SJSA1 (cell line): ENCODE results near the gene SAMD10. TPM values are rescaled to one million over a fixed set of nuclear protein-coding genes. Genes with fewer than 3 reads are reported as not detected.
A peak's percentile ranks its signal among the peaks of the same experiment; 100 is the strongest.

Experiments used
- DNase-seq, 2 experiments: peaks; one replicate each; pipeline ENCODE4 v3.0.0-alpha.2; 2015 to 2020; ENCODE audit warnings: low spot score in 2 of 2, low read depth in 1 of 2
- H3K27ac ChIP-seq: fragments of 250-450 bp; sonication (Bioruptor Pico); 2 replicates; pipeline ENCODE4 v1.5.1; 2020; ENCODE audit warnings: mild to moderate bottlenecking, moderate library complexity
- H3K27me3 ChIP-seq: fragments of 250-450 bp; sonication (Bioruptor Pico); replicated peaks from 2 replicates; pipeline ENCODE4 v1.5.1; 2020; ENCODE audit warnings: mild to moderate bottlenecking, moderate library complexity
- H3K36me3 ChIP-seq: fragments of 250-450 bp; sonication (Bioruptor Pico); 2 replicates; pipeline ENCODE4 v1.5.1; 2020; ENCODE audit warnings: mild to moderate bottlenecking
- H3K4me1 ChIP-seq: fragments of 250-450 bp; sonication (Bioruptor Pico); replicated peaks from 2 replicates; pipeline ENCODE4 v1.6.1; 2021; ENCODE audit warnings: mild to moderate bottlenecking
- H3K4me3 ChIP-seq: fragments of 250-450 bp; sonication (Bioruptor Pico); 2 replicates; pipeline ENCODE4 v1.5.1; 2020; ENCODE audit warnings: mild to moderate bottlenecking
- H3K9me3 ChIP-seq: fragments of 250-450 bp; sonication (Bioruptor Pico); replicated peaks from 2 replicates; pipeline ENCODE4 v1.5.1; 2020; ENCODE audit warnings: mild to moderate bottlenecking
- total RNA-seq: library from RNA; depleted of rRNA; stranded (reverse); fragments of >200 nt; shearing (Covaris generic); gene quantifications from 2 replicates; pipeline ENCODE4 v1.2.3, GENCODE V29; 2014

Gene SAMD10
- total RNA-seq, 1 experiment from 2014 or later, result 0.47 TPM

DNA sequence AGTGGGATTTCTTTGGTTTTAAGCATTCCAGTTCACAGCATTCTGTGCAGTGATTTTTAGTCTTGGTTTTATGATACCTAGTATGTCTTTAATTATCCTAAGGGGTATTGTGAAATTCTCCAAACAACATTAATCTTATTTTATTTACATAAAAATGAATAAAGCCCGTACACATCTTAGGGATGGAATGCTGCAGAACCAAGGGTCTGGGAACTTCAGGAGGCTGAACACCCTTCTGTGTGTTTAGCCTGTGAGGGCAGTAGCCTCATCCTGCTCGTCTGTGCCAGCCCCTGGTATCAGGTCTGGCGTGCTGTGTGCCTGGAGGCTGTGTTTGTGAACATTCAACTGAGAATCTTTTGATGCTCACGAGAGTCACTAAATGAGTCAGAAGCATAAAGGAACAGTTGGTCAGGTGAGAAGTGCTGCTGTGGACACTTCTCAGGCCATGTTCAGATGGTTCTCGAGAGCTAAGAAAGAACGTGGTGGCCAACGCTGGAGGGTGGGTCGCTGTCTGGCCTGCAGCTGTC is 31.3 kb upstream of the SAMD10 start:
- no peaks in the 10 kb centered on the region for H3K4me1 ChIP-seq
- DNase-seq, result no peak
- no peak overlapping the region for H3K27ac ChIP-seq
- 0 out of 2 replicates have a peak, but pooled peaks cover 2% of the 10 kb centered on the region for H3K9me3 ChIP-seq
- H3K27me3 ChIP-seq, result no peaks in the 10 kb centered on the region
- H3K36me3 ChIP-seq, result peaks cover 70% of the 10 kb centered on the region
- H3K4me3 ChIP-seq, result no peak overlapping the region

DNA sequence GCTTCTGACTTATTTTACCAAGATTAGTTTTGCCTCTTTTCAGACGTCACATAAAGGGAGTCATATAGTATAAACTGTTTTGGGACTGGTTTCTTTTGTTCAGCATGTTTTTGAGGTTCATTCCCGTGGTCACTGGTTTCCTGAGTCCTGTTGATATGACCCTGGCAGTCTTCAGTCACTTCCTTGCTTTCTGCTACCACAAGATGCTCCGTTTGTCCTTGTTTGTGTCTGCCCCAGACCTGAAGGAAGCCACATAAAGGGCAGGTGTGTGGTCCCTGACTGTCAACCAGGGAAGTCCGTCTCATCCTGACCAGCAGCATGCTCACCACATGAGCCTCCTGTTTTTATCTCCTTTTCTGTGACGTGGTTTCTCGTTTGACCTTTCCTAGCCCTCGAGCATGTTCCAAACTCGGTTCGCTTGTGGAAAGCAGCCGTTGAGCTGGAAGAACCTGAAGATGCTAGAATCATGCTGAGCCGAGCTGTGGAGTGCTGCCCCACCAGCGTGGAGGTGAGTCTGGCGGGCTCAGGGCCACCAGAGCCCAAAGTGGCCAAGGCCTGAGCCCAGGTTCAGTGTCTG is 30.5 kb upstream of the SAMD10 start:
- Histone ChIP-seq H3K36me3 (peaks cover 71% of the 10 kb centered on the region), H3K9me3 (0 out of 2 replicates have a peak, but pooled peaks cover 2% of the 10 kb centered on the region), H3K4me3 (no peak overlapping the region), H3K4me1 (no peaks in the 10 kb centered on the region), H3K27ac (no peak overlapping the region), H3K27me3 (no peaks in the 10 kb centered on the region)
- DNase-seq, result no peak

DNA sequence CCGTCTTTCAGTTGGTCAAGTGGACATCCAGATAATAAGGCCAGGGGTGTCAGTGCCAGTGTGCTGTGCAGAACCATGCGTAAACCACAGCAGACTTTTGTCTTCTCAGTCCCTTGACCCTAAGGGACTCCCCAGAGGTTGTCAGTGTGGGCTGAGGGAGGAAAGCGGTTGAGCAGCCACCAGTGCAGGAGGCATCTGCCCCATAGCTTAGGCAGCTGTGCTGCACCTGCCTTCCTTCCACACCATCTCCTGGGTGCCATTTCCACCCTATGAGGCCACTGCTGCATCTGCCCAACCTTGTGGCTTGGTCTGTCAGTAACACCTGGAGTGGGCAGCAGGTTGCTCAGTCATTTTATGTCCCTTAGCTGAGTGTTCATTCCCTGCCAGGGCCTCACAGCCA is 27.5 kb upstream of the SAMD10 start:
- Histone ChIP-seq H3K27ac (no peak overlapping the region), H3K4me1 (no peaks in the 10 kb centered on the region), H3K27me3 (no peaks in the 10 kb centered on the region), H3K9me3 (0 out of 2 replicates have a peak, but pooled peaks cover 2% of the 10 kb centered on the region), H3K4me3 (no peak overlapping the region), H3K36me3 (peaks cover 81% of the 10 kb centered on the region)
- no peak for DNase-seq

DNA sequence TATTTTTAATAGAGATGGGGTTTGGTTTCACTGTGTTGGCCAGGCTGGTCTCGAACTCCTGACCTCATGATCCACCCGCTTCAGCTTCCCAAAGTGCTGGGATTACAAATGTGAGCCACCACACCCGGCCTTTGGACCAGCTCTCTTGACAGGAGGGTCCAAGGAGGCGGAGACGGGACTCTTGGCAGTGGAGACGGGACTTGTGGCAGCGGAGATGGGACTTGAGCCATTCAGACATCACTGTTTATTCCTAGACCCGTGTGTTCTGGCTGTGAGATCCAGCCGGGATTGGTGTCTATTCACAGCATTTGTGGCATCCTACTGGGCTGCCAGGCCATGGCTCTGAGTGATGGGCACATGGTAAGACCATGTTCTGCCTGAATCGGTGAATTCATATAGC is 27.0 kb upstream of the SAMD10 start:
- Histone ChIP-seq H3K36me3 (peaks cover 83% of the 10 kb centered on the region), H3K9me3 (0 out of 2 replicates have a peak, but pooled peaks cover 2% of the 10 kb centered on the region), H3K27ac (no peak overlapping the region), H3K27me3 (no peaks in the 10 kb centered on the region), H3K4me1 (no peaks in the 10 kb centered on the region), H3K4me3 (no peak overlapping the region)
- DNase-seq, result no peak

DNA sequence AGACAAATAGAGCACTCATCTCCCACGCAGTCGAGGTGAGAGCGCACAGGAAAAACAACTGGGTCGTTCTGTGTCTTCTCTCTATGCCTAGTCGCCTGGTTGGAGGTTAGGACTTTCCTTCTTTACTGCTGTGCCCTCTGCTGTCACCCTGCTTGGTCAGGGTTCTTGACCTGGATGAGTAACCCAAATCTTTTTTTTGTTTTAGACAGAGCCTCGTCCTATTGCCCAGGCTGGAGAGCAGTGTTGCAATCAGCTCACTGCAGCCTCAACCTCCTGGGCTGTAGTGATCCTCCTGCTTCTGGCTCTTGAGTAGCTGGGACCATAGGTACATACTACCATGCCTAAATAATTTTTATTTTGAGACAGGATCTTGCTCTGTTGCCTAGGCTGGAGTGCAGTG is 26.0 kb upstream of the SAMD10 start:
- no peak overlapping the region for H3K4me3 ChIP-seq
- 0 out of 2 replicates have a peak, but pooled peaks cover 2% of the 10 kb centered on the region for H3K9me3 ChIP-seq
- no peak for DNase-seq
- no peaks in the 10 kb centered on the region for H3K27me3 ChIP-seq
- H3K36me3 ChIP-seq, result peaks cover 81% of the 10 kb centered on the region
- H3K27ac ChIP-seq, result no peak overlapping the region
- H3K4me1 ChIP-seq, result no peaks in the 10 kb centered on the region

DNA sequence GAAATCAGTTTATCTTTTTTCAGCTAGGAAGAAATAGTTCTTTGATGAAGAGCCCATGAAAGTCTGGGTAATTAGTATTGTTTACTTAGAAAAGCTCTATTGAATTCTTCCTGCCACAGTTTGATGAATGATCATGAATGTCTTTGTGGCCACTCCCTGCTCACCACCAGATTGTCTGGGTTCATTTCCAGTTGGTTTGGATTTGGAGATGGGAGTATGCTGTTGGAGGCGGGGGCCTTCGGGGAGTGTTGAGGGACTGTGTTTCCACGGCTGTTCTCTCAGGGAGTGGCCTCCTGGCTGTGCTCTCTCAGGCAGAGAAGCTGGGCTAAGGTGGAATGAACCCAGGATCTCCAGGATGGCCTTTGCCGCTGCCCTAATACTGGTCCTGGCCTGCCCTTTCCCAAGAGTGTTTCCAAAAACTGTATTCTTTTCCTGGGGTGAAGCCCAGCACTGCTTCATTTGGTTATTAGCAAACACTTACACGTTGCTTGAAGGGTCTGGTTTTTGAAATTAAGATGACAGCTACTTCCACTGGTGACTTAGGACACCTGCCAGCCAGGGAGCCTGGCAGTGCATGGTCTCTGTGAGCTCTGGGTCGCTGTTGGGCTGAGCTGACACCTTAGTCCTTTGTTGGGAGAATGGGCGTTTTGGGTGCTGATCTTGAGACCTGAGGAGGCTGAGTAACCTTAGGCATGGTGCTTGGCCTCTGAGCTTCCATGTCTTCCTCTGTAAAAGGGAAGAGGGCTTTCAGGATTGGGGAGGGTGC is 24.7 kb upstream of the SAMD10 start:
- 0 out of 2 replicates have a peak, but pooled peaks cover 2% of the 10 kb centered on the region for H3K9me3 ChIP-seq
- H3K27ac ChIP-seq, result no peak overlapping the region
- peaks cover 80% of the 10 kb centered on the region for H3K36me3 ChIP-seq
- DNase-seq, result no peak
- H3K4me1 ChIP-seq, result no peaks in the 10 kb centered on the region
- H3K4me3 ChIP-seq, result no peak overlapping the region
- no peaks in the 10 kb centered on the region for H3K27me3 ChIP-seq

DNA sequence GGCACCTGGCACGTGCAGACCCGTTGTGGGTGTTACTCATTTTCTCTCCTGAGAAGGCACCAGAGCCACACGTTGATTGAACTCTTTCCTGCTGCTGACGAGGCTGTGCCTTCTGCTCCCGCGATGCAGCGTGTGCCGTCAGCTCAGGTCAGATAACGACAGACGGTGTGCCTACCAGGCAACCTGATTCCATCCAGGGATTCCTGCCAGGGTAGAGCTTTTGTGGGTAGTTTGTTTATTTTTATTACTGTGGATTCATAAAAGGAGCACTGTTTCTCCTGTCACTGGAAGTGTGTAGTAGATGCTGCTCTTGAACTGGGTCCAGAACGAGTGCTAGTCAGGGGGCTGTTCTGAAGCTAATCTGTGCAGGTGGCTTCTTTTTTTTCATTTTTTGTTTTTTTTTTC is 22.2 kb upstream of the SAMD10 start:
- no peak overlapping the region for H3K4me3 ChIP-seq
- no peaks in the 10 kb centered on the region for H3K9me3 ChIP-seq
- no peak for DNase-seq
- no peak overlapping the region for H3K27ac ChIP-seq
- no peaks in the 10 kb centered on the region for H3K27me3 ChIP-seq
- H3K4me1 ChIP-seq, result no peaks in the 10 kb centered on the region
- H3K36me3 ChIP-seq, result peaks cover 80% of the 10 kb centered on the region

DNA sequence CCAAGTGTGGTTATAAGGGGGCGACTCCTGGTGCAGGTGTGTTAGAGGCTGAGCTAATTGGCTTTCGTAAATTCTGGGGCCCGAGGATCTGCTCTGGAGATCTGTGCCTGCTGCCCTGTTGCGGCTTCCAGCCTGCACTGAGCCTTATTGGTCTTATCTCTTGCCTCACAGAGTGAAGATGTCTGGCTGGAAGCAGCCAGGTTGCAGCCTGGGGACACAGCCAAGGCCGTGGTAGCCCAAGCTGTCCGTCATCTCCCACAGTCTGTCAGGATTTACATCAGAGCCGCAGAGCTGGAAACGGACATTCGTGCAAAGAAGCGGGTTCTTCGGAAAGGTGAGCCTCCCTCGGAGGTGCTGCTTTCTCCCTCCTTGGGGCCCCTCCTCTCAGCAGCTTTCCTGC is 21.5 kb upstream of the SAMD10 start:
- Histone ChIP-seq H3K4me3 (no peak overlapping the region), H3K27me3 (no peaks in the 10 kb centered on the region), H3K4me1 (no peaks in the 10 kb centered on the region), H3K27ac (no peak overlapping the region), H3K36me3 (peaks cover 84% of the 10 kb centered on the region), H3K9me3 (no peaks in the 10 kb centered on the region)
- no peak for DNase-seq

DNA sequence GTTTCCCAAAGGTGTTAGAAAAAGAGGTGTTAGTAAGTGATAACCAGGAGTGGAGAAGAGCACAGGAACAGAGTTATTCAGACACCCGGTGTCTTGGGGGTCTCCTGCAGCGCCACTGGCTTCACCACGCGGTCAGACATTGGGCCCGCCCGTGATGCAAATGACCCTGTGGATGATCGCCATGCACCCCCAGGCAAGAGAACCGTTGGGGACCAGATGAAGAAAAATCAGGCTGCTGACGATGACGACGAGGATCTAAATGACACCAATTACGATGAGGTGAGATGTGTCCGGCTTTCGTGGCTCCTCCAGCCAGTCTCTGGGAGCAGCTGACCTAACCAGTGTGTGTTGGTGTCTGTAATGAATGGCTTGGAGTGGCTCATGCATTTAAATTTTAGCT is 3.5 kb upstream of the SAMD10 start:
- Histone ChIP-seq H3K4me1 (peaks cover 29% of the 10 kb centered on the region), H3K27me3 (peaks cover 6% of the 10 kb centered on the region; the same call in 1 of the 2 replicates), H3K27ac (no peak overlapping the region), H3K36me3 (peaks cover 52% of the 10 kb centered on the region), H3K9me3 (no peaks in the 10 kb centered on the region), H3K4me3 (no peak overlapping the region)
- no peak for DNase-seq

DNA sequence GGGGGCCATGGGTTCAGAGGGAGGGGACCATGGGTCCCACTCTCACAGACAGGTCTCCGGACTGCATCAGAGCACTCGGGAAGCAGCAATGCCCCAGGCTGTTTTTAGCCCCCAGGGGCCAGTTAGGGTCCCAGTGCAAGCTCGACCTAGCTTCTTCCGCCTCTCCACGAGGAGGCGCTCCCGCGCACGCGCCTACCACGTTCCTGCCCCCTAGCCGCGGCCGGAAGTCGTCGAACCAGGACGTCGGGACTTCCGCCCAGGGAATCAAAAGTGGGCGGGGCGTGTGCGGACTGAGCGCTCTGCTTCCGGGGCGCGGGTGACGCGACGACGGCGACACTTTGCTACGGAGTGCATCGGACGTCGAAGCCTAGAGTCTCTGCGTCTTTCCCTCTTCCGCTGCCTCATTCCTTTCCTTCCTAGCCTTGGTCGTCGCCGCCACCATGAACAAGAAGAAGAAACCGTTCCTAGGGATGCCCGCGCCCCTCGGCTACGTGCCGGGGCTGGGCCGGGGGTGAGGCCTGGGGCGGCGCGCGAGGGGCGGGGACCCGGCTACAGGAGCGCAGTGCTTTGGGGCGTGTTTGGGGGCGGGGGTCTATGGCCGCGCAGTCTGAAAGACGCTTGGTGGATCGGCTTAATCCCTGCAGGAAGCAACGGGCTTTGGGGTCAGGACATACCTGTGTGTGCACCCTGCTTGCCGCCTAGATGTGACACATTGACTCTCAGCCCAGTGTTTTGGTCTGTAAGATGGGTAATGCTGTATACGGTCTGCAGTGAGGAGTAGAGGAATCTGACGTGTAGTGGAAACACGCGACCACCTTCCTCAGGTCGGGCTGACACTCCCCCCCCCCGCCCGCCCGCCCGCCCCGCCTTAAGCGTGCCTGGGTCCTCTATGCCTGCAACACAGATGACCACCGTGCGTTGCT is 1.6 kb upstream of the SAMD10 start, which contains the start of gene PRPF6:
TSS of gene PRPF6 (plus strand) at position 327 of the 923 bp plus-strand sequence. CDS start at position 441, 114 bp downstream.
- Histone ChIP-seq H3K4me3 (peak within 1 kb of the TSS; percentile 61), H3K36me3 (peaks cover 33% of the 10 kb centered on the region), H3K27ac (0 out of 2 replicates have a peak within 1 kb of the TSS, but pooled peaks have one; percentile 3), H3K4me1 (peaks cover 35% of the 10 kb centered on the region), H3K9me3 (no peaks in the 10 kb centered on the region), H3K27me3 (peaks cover 6% of the 10 kb centered on the region; the same call in 1 of the 2 replicates)
- peak; percentile 86 to 96 for DNase-seq

DNA sequence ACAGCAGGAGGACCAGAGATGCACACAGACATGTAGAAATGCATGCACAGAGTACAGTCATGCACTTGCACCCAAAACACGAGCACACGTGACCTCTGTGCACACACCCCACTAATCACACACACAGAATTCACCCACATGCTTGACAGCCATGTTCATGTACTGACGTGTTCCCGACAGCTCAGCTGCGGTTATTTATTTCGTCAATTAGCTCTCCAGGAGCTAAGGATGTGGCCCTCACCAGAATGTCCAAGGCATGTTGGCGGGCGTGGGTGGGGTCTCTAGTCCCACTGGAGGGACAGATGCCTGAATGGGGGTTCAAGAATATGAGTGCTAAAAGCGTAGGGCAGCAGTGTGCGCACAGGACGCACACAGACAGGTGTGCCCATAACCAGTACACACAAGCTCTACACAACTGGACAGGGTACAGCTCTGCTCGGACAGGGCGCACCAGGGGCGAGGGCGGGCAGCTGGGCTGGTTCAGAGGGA is 919 bp upstream of the SAMD10 start:
- peaks cover 6% of the 10 kb centered on the region; the same call in 1 of the 2 replicates for H3K27me3 ChIP-seq
- H3K4me1 ChIP-seq, result peaks cover 35% of the 10 kb centered on the region
- DNase-seq, result no peak
- H3K9me3 ChIP-seq, result no peaks in the 10 kb centered on the region
- no peak overlapping the region for H3K27ac ChIP-seq
- peaks cover 26% of the 10 kb centered on the region for H3K36me3 ChIP-seq
- H3K4me3 ChIP-seq, result peak overlapping the region; percentile 61

DNA sequence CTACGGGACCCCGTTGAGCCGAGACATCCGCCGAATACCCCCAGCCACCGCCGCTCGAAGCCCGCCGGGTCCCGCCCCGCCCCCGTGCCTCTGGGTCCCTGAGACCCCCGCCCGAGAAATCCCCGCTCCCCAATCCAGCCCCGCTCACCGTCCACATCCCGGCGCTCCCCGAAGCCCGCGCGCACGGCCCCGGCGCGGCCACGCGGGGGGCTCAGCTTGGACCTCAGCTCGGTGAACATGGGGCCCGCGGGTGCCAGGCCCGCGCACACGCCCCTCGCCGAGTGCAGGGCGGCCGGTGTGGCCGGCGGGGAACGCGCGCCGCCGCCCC is 249 bp downstream of the SAMD10 start:
- peaks cover 47% of the 10 kb centered on the region for H3K4me1 ChIP-seq
- no peak overlapping the region for H3K27ac ChIP-seq
- H3K9me3 ChIP-seq, result no peaks in the 10 kb centered on the region
- H3K27me3 ChIP-seq, result peaks cover 6% of the 10 kb centered on the region; the same call in 1 of the 2 replicates
- peak overlapping the region; percentile 19 for H3K4me3 ChIP-seq
- H3K36me3 ChIP-seq, result peaks cover 16% of the 10 kb centered on the region
- DNase-seq, result no peak
